H9 (cell line): ENCODE data around the gene KIF4A. TPM values are rescaled to one million over a fixed set of nuclear protein-coding genes. Genes with fewer than 3 reads are reported as not detected.

Experiments
- DNase-seq: peaks from one replicate; pipeline ENCODE4 v3.0.0-alpha.2; 2017
- H2AFZ ChIP-seq: one replicate; pipeline ENCODE4 v1.6.1; 2013; ENCODE audit warnings: mild to moderate bottlenecking, low read length, control low read depth, moderate library complexity
- H2AK5ac ChIP-seq: 2 replicates; pipeline ENCODE4 v1.6.1; 2013; ENCODE audit warnings: low read length, control low read depth, mixed read lengths; ENCODE audit not compliant: insufficient read length
- H2BK120ac ChIP-seq: one replicate; pipeline ENCODE4 v1.6.1; 2013; ENCODE audit warnings: low read depth, mild to moderate bottlenecking, low read length, control low read depth, inconsistent platforms; ENCODE audit not compliant: poor library complexity, severe bottlenecking
- H2BK12ac ChIP-seq: 2 replicates; pipeline ENCODE4 v1.6.1; 2013; ENCODE audit warnings: low read length, control low read depth, mixed read lengths, low read depth; ENCODE audit not compliant: insufficient read length
- H2BK15ac ChIP-seq: 2 replicates; pipeline ENCODE4 v1.6.1; 2013; ENCODE audit warnings: low read depth, low read length, control low read depth
- H2BK20ac ChIP-seq: one replicate; pipeline ENCODE4 v1.6.1; 2013; ENCODE audit warnings: low read depth, mild to moderate bottlenecking, low read length, control low read depth, inconsistent platforms; ENCODE audit not compliant: poor library complexity, severe bottlenecking
- H2BK5ac ChIP-seq: 2 replicates; pipeline ENCODE4 v1.6.1; 2013; ENCODE audit warnings: low read length, control low read depth, mixed read lengths; ENCODE audit not compliant: insufficient read length
- H3K14ac ChIP-seq: 2 replicates; pipeline ENCODE4 v1.6.1; 2013; ENCODE audit warnings: low read length, control low read depth; ENCODE audit not compliant: insufficient read depth
- H3K18ac ChIP-seq: 2 replicates; pipeline ENCODE4 v1.6.1; 2013; ENCODE audit warnings: low read depth, mild to moderate bottlenecking, mixed read lengths, low read length, control low read depth; ENCODE audit not compliant: insufficient read length
- H3K23ac ChIP-seq: 2 replicates; pipeline ENCODE4 v1.6.1; 2013; ENCODE audit warnings: low read length, control low read depth, mixed read lengths, low read depth; ENCODE audit not compliant: insufficient read length
- H3K23me2 ChIP-seq: 2 replicates; pipeline ENCODE4 v1.6.1; 2013; ENCODE audit warnings: low read depth, mild to moderate bottlenecking, mixed read lengths, low read length, control low read depth; ENCODE audit not compliant: insufficient read length, poor library complexity, severe bottlenecking
- H3K27ac ChIP-seq: 2 replicates; pipeline ENCODE4 v1.5.1; 2013; ENCODE audit warnings: low read length, control low read depth, mixed read lengths, low read depth; ENCODE audit not compliant: insufficient read length
- H3K27me3 ChIP-seq: 2 replicates; pipeline ENCODE4 v1.6.1; 2013; ENCODE audit warnings: low read length, control low read depth, inconsistent platforms; ENCODE audit not compliant: insufficient read depth
- H3K4ac ChIP-seq: 2 replicates; pipeline ENCODE4 v1.6.1; 2013; ENCODE audit warnings: low read depth, mild to moderate bottlenecking, control low read depth, inconsistent platforms, low read length, moderate library complexity
- H3K4me1 ChIP-seq: 2 replicates; pipeline ENCODE4 v1.6.1; 2013; ENCODE audit warnings: low read length, control low read depth, inconsistent platforms; ENCODE audit not compliant: insufficient read depth
- H3K4me2 ChIP-seq: 2 replicates; pipeline ENCODE4 v1.6.1; 2013; ENCODE audit warnings: low read length, control low read depth, mixed read lengths; ENCODE audit not compliant: insufficient read length, insufficient read depth
- H3K56ac ChIP-seq: 2 replicates; pipeline ENCODE4 v1.6.1; 2013; ENCODE audit warnings: low read depth, mild to moderate bottlenecking, mixed read lengths, low read length, control low read depth; ENCODE audit not compliant: insufficient read length
- H3K79me1 ChIP-seq: 2 replicates; pipeline ENCODE4 v1.6.1; 2013; ENCODE audit warnings: low read depth, mild to moderate bottlenecking, moderate library complexity, low read length, control low read depth, inconsistent platforms; ENCODE audit not compliant: insufficient read depth, poor library complexity, severe bottlenecking
- H3K79me2 ChIP-seq: 2 replicates; pipeline ENCODE4 v1.6.1; 2013; ENCODE audit warnings: low read length, control low read depth, inconsistent platforms; ENCODE audit not compliant: insufficient read depth
- H3K9ac ChIP-seq: 2 replicates; pipeline ENCODE4 v1.6.1; 2013; ENCODE audit warnings: low read length, control low read depth, mixed read lengths; ENCODE audit not compliant: insufficient read length; ENCODE audit errors: extremely low read depth
- H3K9me3 ChIP-seq: one replicate; pipeline ENCODE4 v1.6.1; 2013; ENCODE audit warnings: low read depth, low read length, inconsistent platforms; ENCODE audit not compliant: control insufficient read depth
- H3T11ph ChIP-seq: one replicate; pipeline ENCODE4 v1.6.1; 2013; ENCODE audit warnings: mild to moderate bottlenecking, low read length, control low read depth, inconsistent platforms
- H4K20me1 ChIP-seq: one replicate; pipeline ENCODE4 v1.6.1; 2013; ENCODE audit not compliant: control insufficient read depth, insufficient read length, insufficient read depth
- H4K5ac ChIP-seq: 2 replicates; pipeline ENCODE4 v1.6.1; 2013; ENCODE audit warnings: low read depth, mild to moderate bottlenecking, mixed read lengths, low read length, control low read depth; ENCODE audit not compliant: insufficient read length
- H4K8ac ChIP-seq: replicated peaks from 2 replicates; pipeline ENCODE4 v1.6.1; 2013; ENCODE audit warnings: low read length, control low read depth, mixed read lengths, low read depth; ENCODE audit not compliant: insufficient read length
- H4K91ac ChIP-seq: 2 replicates; pipeline ENCODE4 v1.6.1; 2013; ENCODE audit warnings: low read depth, mild to moderate bottlenecking, moderate library complexity, mixed read lengths, low read length, control low read depth; ENCODE audit not compliant: insufficient read length
- H3K27ac Mint-ChIP-seq, 3 experiments: 2 replicates in 2 of 3; 3 replicates in 1 of 3; pipeline ENCODE4 v1.8.0; 2020 to 2021; ENCODE audit warnings: mixed read lengths in 3 of 3, mild to moderate bottlenecking in 1 of 3, moderate library complexity in 1 of 3
- H3K27me3 Mint-ChIP-seq: 2 replicates; pipeline ENCODE4 v1.8.0; 2021; ENCODE audit warnings: low read depth, mild to moderate bottlenecking, moderate library complexity, mixed read lengths
- H3K36me3 Mint-ChIP-seq, 3 experiments: 2 replicates in 2 of 3; 3 replicates in 1 of 3; pipeline ENCODE4 v1.8.0; 2020 to 2021; ENCODE audit warnings: low read depth in 3 of 3, mixed read lengths in 3 of 3; ENCODE audit not compliant: insufficient read depth in 1 of 3
- H3K4me1 Mint-ChIP-seq, 2 experiments: 2 replicates each; pipeline ENCODE4 v1.8.0; 2020; ENCODE audit warnings: mixed read lengths in 2 of 2
- H3K4me3 Mint-ChIP-seq, 2 experiments: 2 replicates in 1 of 2; 3 replicates in 1 of 2; pipeline ENCODE4 v1.8.0; 2020 to 2021; ENCODE audit warnings: mild to moderate bottlenecking in 2 of 2, mixed read lengths in 2 of 2, moderate library complexity in 1 of 2
- H3K9me3 Mint-ChIP-seq, 2 experiments: 2 replicates in 1 of 2; 3 replicates in 1 of 2; pipeline ENCODE4 v1.8.0; 2020; ENCODE audit warnings: mild to moderate bottlenecking in 2 of 2, mixed read lengths in 2 of 2, moderate library complexity in 1 of 2
- CTCF ChIP-seq: fragments of 200-600 bp; sonication (generic); conservative IDR thresholded peaks from 3 replicates; pipeline ENCODE4 v1.8.0; 2021; ENCODE audit warnings: antibody characterized with exemption, mild to moderate bottlenecking
- WGBS: extraction: QIAGEN DNeasy Blood & Tissue Kit; methylation state at CpG from one replicate; pipeline ENCODE4 v1.1.7; 2013; ENCODE audit warnings: missing lambda C conversion rate, low lambda C conversion rate, mixed read lengths; ENCODE audit not compliant: insufficient read length; ENCODE audit errors: extremely low coverage; 5-methylcytosine and 5-hydroxymethylcytosine counted together
- total RNA-seq: library from RNA; stranded (reverse); gene quantifications from 2 replicates; pipeline ENCODE4 v1.2.1, GENCODE V29; 2021

The KIF4A gene
- total RNA-seq, 1 experiment from 2014 or later: 41.8 TPM

- H3K27ac Mint-ChIP-seq: no peak overlapping the region
- Histone ChIP-seq H4K8ac (no peak overlapping the region), H2AK5ac (no peak overlapping the region), H3K4me1 (no peaks in the 10 kb centered on the region), H3K79me1 (no peaks in the 10 kb centered on the region), H3K23ac (no peak overlapping the region), H3K14ac (no peak overlapping the region), H2BK5ac (no peak overlapping the region), H4K91ac (no peak overlapping the region), H4K20me1 (no peaks in the 10 kb centered on the region), H3K4ac (no peak overlapping the region), H2BK120ac (no peak overlapping the region), H3K23me2 (peaks cover 12% of the 10 kb centered on the region), H3K27ac (no peak overlapping the region), H3K56ac (no peak overlapping the region), H3K4me2 (no peak overlapping the region), H3K9ac (no peak overlapping the region), H3T11ph (no peak overlapping the region), H2BK12ac (no peak overlapping the region), H4K5ac (no peak overlapping the region), H2BK20ac (no peak overlapping the region), H2BK15ac (no peak overlapping the region), H3K18ac (no peak overlapping the region), H3K9me3 (peaks cover 34% of the 10 kb centered on the region), H3K79me2 (no peaks in the 10 kb centered on the region), H3K27me3 (no peaks in the 10 kb centered on the region), H2AFZ (no peak overlapping the region)
- H3K9me3 Mint-ChIP-seq: peaks cover 72 to 79% of the 10 kb centered on the region in 2 experiments
- peaks cover 9 to 22% of the 10 kb centered on the region in 2 experiments for H3K4me1 Mint-ChIP-seq
- DNase-seq: no peak
- no peak for TF ChIP-seq CTCF
- H3K4me3 Mint-ChIP-seq: no peak overlapping the region
- H3K36me3 Mint-ChIP-seq: peaks cover 26 to 52% (median 50%) of the 10 kb centered on the region in 3 experiments
- H3K27me3 Mint-ChIP-seq: peaks cover 2% of the 10 kb centered on the region
- no CpG with 5 or more reads among the region's 2 CpGs for WGBS
These were observed 137.5 kb downstream of the KIF4A start for GRCh38 chrX:70427365-70427764.
